HEK293 (cell line): ENCODE results near the gene AGO3.

Experiments used
- CTCF ChIP-seq: fragments of 450-650 bp; formaldehyde crosslinking; IDR thresholded peaks from 2 replicates; pipeline ENCODE4 v1.5.1; 2016; ENCODE audit warnings: missing biosample characterization, missing genetic modification characterization
- OSR2 ChIP-seq: fragments of 450-650 bp; formaldehyde crosslinking; IDR thresholded peaks from 2 replicates; pipeline ENCODE4 v1.5.1; 2016; ENCODE audit warnings: missing biosample characterization, missing genetic modification characterization
- REST ChIP-seq: fragments of 450-650 bp; formaldehyde crosslinking; IDR thresholded peaks from 2 replicates; pipeline ENCODE4 v1.5.1; 2016; ENCODE audit warnings: missing biosample characterization, missing genetic modification characterization
- ZBTB21 ChIP-seq: fragments of 450-650 bp; formaldehyde crosslinking; IDR thresholded peaks from 2 replicates; pipeline ENCODE4 v1.5.1; 2017; ENCODE audit warnings: missing biosample characterization, missing genetic modification characterization
- ZNF18 ChIP-seq: fragments of 450-650 bp; formaldehyde crosslinking; IDR thresholded peaks from 2 replicates; pipeline ENCODE4 v1.5.1; 2016; ENCODE audit warnings: missing biosample characterization, missing genetic modification characterization
- ZNF184 ChIP-seq: fragments of 450-650 bp; IDR thresholded peaks from 2 replicates; pipeline ENCODE4 v1.5.1; 2018; ENCODE audit warnings: missing biosample characterization, mild to moderate bottlenecking, missing genetic modification characterization
- ZNF416 ChIP-seq: fragments of 450-650 bp; formaldehyde crosslinking; IDR thresholded peaks from 2 replicates; pipeline ENCODE4 v1.5.1; 2016; ENCODE audit warnings: missing biosample characterization, missing genetic modification characterization
- ZNF423 ChIP-seq: fragments of 450-650 bp; formaldehyde crosslinking; IDR thresholded peaks from 2 replicates; pipeline ENCODE4 v1.5.1; 2016; ENCODE audit warnings: missing biosample characterization, missing genetic modification characterization
- ZNF664 ChIP-seq: fragments of 450-650 bp; formaldehyde crosslinking; IDR thresholded peaks from 2 replicates; pipeline ENCODE4 v1.5.1; 2016; ENCODE audit warnings: missing biosample characterization, missing genetic modification characterization

GRCh38 chr1:36006941-36007500 lies 76.1 kb downstream of the AGO3 start:
- TF ChIP-seq ZNF423 (no peak), CTCF (no peak), ZBTB21 (tag by site-specific recombination) (no peak), REST (tag by site-specific recombination) (no peak), ZNF184 (tag by site-specific recombination) (no peak), OSR2 (tag by site-specific recombination) (no peak), ZNF18 (no peak), ZNF416 (no peak), ZNF664 (tag by site-specific recombination) (no peak)
